HG03196 (cell line): Measurements from ENCODE around the gene MYBPC1.
A peak's percentile ranks its signal among the peaks of the same experiment; 100 is the strongest.

Experiments
- ATAC-seq: cut with Tn5 transposase; IDR thresholded peaks from one replicate; pipeline ENCODE4 v1.9.1; 2021; ENCODE audit not compliant: unreplicated experiment

MYBPC1 gene

DNA sequence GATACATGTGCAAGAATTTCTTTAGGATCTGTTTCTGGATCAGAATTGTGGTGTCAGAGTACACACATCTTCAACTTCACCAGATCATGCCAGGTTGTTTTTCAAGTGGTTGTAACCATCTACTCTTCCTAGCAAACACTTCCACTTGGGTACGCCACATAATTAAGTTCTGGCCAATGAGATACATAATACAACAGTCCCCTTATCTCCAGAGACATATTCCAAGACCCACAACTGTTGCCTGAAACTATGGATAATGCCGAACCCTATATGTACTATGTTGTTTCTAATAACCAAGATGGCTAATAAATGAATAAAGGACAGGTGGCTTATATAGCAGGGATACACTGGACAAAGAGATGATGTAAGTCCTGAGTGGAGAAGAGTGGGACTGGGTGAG is 100.2 kb downstream of the MYBPC1 start:
- ATAC-seq = no peak

DNA sequence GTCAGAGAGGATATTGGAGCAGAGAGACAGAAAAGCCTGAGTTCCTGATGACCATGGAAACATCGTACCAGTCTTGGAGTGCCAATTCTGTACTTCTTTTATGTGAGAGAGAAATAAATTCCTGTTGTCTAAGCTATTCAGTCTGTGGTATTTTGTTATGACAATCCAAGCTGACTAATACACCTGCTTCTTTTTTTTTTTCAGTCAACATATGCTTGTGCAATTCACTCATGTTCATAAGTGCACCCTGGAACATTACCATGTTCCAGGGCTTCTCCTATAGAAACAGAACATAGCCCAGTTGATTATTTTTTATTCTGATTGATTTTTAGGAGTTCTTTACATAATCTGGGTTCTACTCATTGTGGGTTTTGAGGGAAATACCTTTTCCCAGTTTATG is 100.9 kb downstream of the MYBPC1 start:
- ATAC-seq = no peak

DNA sequence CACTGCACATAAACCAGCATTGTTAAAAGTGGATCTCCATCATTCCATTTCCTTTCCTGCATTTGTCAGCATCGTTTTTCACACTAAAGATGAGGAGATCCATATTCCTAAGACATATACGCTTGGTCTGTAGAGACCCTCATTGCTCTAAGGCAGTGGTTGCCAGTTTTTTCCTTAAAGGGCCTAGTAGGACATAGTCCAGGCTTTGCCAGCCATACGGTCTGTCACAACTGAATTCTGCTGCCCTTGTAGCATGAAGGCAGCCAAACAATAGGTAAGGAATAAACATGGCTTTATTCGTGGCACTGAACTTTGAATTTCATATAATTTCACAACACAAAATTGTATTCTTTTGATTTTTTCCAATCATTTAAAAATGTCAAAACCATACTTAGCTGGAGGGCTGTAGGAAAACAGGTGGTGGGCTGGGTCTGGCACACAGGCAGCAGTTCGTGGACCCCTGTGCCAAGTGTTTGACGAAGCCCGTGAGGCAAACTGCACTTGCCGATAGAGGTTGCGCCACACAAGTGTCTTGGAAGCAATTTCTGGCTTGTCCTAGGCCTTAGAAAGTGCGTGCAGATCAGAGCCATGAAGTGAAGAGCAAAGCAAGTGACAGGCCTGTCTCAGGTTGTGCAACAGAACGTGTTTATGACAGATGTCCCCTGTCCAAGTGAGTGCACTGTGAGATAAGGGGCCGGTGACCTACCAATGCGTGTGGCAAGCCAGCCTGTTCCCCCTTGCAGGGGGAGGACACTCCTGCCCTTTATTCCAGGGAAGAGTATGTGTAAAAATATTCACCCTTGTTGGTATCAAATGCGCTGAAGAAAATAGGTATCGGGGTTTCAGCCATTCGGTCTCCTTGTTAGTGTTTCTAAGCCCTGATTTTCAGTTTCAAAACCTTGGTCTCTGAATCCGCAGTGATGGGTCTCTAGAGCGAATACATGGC is 101.8 kb downstream of the MYBPC1 start:
- ATAC-seq = no peak

DNA sequence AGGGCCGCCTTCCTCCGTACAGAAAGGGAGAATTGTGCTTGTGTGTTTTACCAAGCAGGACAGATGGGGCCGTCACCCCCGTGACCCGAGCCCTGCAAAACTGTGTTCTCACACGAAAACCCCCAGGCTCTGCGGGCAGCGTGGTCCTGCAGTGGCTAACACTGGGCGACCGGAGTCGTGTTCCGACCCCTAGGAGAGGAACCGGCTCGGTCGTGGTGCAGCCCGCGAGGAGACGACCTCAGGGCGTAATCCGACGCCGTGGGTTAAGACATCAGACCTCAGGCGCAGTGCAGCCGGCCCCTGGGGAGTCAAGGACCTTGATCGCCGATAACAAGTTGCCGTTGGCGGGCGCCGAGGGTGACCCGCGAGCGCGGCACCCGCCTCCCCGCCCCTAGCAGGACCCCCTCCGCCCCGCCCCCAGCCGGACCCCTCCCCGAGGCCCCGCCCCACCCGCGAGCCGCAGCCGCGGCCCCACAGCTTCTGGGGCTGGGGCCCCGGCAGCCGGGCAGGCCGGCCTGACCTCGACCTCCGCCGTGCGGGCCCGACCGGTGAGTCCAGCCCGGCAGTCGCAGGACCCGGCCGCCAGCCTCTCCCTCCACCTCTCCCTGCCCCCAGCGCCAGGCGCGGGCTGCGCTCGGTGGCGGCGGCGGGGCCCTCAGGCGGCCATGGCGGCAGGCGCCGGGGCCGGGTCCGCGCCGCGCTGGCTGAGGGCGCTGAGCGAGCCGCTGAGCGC is 102.6 kb downstream of the MYBPC1 start, which contains the start of gene CHPT1:
CHPT1 (plus strand) TSS at position 444 of the 733 bp plus-strand sequence; CDS start at position 666, 222 bp downstream.
- ATAC-seq = peak; percentile 56

DNA sequence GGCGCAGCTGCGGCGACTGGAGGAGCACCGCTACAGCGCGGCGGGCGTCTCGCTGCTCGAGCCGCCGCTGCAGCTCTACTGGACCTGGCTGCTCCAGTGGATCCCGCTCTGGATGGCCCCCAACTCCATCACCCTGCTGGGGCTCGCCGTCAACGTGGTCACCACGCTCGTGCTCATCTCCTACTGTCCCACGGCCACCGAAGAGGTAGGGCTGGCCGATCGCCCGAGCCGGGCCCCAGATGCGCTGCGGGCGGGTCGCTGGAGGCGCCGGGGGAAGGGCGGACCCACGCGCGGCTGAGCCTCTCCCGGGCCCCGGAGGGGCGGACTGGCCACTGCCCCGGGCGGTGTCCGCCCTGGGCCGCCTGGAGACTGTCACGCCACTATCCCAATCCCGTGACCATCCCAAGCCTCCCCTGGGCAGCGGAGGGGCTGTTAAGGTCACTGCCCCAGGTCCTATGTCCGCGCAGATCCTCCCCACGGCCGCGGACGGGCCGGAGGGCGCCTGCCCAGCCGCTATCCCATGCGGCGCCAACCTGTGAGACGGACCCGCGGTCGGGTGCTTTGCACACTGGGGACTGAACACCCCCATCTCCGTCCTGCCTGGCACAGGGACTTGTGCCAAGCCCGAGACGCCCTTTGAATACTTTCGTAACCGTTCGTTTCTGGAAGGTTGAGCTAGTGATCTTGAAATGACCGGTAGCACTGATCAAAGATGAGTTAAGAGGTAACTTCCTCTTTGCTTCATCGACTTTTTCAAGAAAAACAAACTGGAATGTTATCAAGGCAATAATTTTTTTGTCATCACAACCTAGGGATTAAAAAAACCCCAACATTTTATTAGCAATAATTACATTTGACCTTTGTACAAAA is 103.4 kb downstream of the MYBPC1 start:
- peak; percentile 27 for ATAC-seq

DNA sequence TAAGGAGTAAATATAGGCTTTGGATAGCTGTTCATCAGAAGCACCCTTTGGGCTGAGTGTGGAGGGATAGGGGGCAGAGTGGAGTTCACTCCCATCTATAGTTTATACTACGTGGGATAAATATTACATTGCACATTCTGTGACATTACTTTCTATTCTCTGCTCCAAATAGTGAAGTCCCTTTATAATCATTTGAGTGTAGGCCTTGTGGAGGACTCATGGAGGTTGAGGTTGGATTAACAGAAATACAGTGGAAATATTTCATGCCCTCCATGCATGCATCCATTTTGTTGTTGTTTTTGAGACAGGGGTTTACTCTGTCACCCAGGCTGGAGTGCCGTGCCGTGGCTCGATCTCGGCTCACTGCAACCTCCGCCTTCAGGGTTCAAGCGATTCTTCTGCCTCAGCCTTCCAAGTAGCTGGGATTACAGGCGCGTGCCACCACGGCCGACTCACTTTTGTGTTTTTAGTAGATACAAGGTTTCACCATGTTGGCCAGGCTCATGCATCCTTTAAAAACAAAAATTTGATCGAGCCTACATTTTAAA is 104.1 kb downstream of the MYBPC1 start:
- ATAC-seq = no peak

DNA sequence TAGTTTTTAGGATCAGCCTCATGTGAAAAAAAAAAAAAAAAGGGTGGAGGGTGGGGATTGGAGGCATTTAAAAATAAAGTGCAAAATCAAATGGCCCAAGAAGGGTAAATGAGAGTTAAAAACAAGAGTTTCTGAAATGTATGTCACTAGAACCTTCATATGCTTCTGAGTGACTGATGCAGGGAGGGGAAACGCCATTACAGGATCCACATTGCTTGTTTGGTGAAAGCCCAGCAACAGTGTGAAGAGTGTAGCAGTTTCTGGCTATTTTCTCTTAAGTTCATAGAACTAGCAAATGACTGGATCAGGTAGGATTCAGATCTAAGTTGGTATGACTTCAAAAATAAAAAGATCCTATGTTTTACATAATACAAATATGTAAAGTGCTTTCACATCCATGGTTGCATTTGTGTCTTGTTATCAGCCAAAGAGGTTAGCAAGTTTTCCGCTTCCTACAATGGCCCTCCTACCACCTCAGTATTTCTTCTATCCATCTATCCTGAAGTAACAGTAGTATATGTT is 105.6 kb downstream of the MYBPC1 start:
- no peak for ATAC-seq

DNA sequence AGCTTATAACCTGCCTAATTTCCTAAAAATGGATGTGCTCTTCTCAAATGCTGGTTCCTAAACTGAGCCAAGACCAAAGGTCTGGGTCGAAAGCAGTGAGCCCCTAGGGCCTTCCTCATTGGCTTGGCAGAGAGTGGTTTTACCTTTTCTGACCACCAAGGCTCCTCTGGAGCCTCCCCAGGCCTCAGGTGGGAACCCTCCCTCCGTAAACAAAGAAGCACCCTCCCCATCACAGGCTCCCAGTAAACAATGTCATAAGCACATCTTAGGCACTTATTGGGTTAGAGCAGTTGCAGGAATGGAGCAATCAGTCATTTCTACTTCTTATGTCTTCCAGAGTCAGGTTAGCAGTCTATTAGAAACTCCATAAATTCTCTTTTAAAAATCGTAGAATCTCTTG is 108.7 kb downstream of the MYBPC1 start:
- ATAC-seq = no peak

DNA sequence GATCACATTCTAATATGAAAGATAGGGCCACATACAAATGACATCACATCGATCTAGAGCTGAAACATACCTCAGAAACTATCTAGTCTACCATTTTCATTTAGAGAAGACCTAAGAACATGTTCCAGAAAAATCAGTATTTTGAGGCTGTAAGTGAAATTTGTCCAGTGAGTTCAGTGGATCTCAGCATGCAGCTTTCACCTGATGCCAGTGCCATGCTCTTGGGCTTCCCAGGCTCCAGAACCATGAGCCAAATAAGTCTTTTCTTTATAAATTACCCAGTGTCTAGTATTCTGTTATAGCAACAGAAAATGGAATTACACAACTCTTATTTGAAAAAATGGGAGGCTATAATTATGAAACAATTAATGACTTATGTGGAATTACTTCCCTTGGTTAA is 111.6 kb downstream of the MYBPC1 start:
- no peak for ATAC-seq

DNA sequence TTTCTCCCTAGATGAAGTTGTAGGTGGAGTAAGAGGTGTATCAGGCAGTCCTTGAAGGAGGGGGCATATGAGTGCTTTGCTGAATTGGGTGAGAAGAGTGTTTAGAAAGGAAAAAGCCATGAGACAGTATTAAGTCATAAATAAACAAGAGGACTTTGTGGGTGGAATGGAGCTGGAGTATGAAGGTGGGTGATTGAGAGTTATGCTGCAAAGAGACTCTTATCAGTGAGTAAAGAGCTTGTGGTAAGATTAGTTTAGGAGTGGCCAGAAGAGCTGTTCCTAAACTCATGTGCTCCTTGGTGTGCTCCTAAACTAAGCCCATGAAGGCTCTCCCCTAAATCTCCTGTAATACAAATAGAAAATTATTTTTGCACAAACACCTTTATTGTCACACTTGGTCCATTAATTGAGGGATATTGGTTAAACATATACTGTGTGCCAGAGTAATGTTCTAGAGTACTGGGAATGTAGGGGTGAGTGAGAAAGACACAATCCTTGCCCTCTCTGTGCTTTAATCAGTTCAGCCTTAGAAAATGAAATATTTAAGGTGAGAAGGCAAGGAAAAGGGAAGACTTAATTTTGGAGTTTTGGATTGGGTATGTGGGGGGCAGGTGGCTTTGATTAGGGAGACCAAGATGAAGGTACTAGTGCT is 112.5 kb downstream of the MYBPC1 start:
- ATAC-seq = no peak

DNA sequence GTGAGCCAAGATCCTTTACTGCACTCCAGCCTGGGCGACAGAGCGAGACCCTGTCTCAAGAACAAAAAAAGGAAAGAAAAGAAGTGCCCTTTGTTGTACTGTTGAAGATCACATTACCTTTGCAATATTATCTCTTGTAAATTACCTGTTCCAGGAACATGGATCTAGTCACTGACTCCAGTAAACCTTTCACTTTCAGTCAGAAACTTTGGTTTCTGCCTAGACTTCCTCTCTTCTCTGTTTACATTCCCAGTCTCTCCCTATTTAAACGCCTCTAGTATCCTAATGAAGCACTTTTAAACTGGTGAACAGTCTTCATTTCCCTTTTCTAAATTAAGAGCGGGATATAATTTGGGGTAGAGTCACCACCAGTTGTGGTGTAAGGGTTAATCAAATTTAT is 115.5 kb downstream of the MYBPC1 start:
- ATAC-seq = no peak

DNA sequence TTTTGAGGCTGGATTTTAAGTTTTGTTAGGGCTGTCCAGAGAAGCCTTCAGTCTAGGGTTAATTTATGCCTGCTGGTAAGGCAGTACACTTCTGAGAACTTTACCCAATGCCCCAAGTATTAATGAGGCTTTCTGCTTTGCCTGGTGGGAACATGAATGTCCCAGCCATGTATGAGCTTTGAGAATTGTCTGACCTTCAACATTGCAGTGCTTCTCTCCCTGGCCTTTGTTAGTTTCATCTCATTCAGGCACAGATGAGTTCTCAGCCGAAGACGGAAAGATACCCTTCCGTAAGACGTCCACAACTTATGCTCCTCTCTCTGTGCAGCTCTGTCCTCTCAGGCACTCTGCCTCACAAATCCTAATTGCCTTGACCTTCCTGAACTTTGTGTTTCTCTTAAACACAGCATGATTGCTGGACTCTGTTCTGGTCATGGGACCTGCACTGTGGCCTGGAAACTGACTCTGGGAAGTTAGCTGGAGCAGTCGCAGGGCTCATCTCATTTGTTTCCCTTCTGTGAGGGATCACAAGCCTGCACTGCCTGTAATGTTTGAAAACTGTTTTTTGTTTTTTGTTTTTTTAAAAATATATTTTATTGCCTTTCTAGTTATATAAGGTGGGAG is 118.4 kb downstream of the MYBPC1 start:
- no peak for ATAC-seq

DNA sequence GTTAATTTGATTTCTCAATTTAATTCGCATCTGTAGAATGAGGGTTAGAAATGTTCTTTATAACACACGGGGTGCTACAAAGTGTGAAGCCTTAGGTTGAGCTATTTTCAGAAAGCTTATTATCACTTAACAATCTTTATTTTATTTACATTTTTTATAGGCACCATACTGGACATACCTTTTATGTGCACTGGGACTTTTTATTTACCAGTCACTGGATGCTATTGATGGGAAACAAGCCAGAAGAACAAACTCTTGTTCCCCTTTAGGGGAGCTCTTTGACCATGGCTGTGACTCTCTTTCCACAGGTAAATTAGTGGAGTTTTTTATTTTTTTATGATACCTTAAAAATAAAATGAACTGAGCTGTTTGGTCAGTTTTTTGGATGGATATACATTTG is 119.2 kb downstream of the MYBPC1 start:
- no peak for ATAC-seq

DNA sequence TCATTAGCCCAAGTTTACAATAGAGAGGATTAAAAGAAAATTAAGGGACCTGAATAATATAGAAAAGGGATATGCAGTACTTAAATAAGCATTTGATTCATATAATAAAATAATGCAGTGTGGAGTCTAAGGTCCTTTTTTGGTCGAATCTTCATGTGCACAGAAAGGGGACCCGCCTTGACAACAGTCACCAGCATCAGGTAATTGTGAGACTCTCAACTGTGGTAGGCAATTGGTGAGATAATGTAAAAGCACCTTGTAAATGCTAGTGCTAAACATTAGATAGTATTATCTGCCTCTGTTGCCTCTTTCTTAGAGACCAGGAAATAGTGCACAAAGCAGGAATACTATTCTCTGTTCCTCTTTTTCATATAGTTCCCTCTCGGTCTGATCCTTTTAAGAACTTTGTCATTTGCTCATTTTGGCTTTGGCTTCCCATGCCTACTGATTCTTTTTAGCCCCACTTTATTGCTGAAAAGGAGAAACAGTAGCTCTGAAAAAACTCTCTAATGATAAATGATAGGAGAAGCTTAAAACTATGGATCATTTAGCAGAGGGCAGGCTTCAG is 120.2 kb downstream of the MYBPC1 start:
- no peak for ATAC-seq

DNA sequence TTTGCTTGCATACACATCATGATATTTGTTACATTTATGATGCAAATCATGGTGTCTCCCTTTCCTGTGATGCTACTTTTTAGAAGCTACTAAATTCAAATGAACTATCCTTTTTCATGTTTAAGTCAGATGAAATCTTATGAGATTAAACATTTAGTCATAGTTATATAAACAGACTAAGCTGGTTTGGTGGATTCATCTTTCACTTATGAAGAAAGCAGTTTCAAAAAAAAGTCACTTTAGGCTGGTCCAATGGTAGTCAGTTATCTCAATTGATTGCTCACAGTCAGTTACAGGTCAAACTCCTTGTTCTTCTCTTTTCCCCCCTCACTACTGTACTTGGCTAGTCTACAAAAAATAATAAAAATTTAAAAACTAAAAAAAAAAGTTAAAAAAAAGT is 124.8 kb downstream of the MYBPC1 start:
- no peak for ATAC-seq

DNA sequence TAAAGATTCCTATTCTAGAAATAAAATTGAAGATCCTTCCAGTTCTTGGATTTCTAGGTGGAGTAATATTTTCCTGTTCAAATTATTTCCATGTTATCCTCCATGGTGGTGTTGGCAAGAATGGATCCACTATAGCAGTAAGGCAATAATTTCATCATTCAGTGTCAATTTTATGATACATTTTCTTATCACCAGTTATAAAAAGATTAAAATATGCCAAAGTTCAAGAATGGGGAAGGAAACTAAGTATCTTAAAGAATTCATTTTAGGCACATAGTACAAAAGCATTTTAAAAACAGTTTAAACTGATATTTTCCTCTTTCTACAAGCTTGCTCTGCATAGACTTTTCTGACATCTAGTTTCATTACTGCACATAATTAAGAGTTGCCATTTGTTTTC is 125.3 kb downstream of the MYBPC1 start:
- ATAC-seq = no peak

DNA sequence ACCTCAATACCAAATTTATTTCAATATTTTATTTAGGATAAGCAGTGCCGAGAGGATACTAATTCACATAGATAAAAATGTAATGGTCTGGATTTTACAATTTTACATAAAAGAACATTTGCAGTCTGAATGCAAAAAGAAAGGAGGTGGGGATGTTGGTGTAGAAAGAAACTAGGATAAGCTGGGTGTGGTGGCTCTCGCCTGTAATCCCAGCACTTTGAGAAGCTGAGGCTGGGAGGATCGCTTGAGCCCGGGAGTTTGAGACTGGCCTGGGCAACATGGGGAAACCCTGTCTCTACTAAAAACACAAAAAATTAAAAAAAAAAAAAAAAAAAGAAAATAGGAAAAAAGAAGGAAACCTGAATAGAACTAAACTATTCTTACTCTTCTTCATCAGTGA is 127.6 kb downstream of the MYBPC1 start:
- ATAC-seq = no peak

DNA sequence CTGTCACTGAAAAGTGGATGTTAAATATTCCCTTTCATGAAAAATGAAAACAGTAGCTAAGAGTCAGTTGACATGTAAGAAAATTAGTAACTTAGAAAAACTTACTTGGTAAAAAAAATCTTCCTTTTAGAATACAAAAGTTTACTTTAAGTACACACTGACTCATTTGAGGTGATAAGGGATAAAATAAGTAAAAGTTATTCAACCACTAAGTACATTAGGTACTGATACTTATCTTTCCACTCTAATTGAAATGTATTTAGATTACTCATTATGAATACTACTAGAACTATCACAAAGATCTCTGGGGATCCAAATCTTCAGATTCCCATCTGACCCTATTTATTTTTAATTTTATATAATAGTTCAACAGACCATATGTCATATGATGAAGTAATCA is 132.3 kb downstream of the MYBPC1 start:
- ATAC-seq = no peak

DNA sequence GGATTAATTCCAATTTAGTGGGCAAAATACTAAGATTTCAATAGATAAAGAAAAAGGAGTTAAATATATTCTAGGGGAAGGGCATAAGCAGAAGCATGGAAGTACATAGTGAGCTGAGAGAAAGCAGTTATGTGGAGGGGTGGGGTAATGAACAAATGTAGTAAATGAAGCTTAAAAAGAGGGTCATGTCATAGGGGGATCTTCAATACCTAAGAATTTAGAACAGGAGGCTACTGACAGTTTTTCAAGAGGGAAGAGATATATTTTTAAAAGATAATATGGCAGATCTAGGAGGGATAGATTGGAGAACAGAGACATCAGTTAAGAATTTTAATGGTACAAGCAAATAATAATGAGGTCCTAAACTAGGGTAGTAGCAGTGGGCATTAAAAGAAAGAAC is 135.1 kb downstream of the MYBPC1 start:
- ATAC-seq = no peak
